Activated naive CD8-positive, alpha-beta T cell treated with anti-CD3 and anti-CD28 coated beads, Interleukin-2, amount 10 ng/mL, durations not matched to agents 7 days and 5 days (primary cell): ENCODE data around the gene DNAH2. TPM values are rescaled to one million over a fixed set of nuclear protein-coding genes. Genes with fewer than 3 reads are reported as not detected.

Experiments used
- ATAC-seq: fragments of 150-1000 bp; cut with Tn5 transposase; one replicate; pipeline ENCODE4 v1.10.0; 2021; ENCODE audit warnings: low read depth, moderate library complexity
- POLR2A ChIA-PET: fragments of 350-600 bp; sonication (Branson Sonifier 250); formaldehyde crosslinking; loops from one replicate; lab custom pipeline; 2021; ENCODE audit warnings: antibody characterized with exemption; lab: Charles Lee
- DNase-seq: peaks from one replicate; pipeline ENCODE4 v3.0.0; 2021
- H3K27ac Mint-ChIP-seq: one replicate; pipeline ENCODE4 v1.8.0; 2022; ENCODE audit warnings: mild to moderate bottlenecking, mixed read lengths
- H3K27me3 Mint-ChIP-seq: one replicate; pipeline ENCODE4 v1.8.0; 2022; ENCODE audit warnings: mild to moderate bottlenecking, moderate library complexity, mixed read lengths
- H3K36me3 Mint-ChIP-seq: one replicate; pipeline ENCODE4 v1.8.0; 2021; ENCODE audit warnings: mild to moderate bottlenecking, mixed read lengths
- H3K4me1 Mint-ChIP-seq: one replicate; pipeline ENCODE4 v1.8.0; 2021; ENCODE audit warnings: mixed read lengths
- H3K4me3 Mint-ChIP-seq: one replicate; pipeline ENCODE4 v1.8.0; 2022; ENCODE audit warnings: mild to moderate bottlenecking, moderate library complexity, mixed read lengths
- H3K9me3 Mint-ChIP-seq: one replicate; pipeline ENCODE4 v1.8.0; 2021; ENCODE audit warnings: mixed read lengths
- total RNA-seq, 2 experiments: library from RNA; stranded (reverse); gene quantifications; one replicate each; pipeline ENCODE4 v1.2.3, GENCODE V29; 2021

The DNAH2 gene
- total RNA-seq, 2 experiments from 2014 or later, result not detected

- peak; percentile 89 for ATAC-seq
- POLR2A ChIA-PET, result interaction anchor here (1.2 to 3.8 kb wide), 2 partner anchors 31 to 103 kb away, joined by 4 to 28 read pairs; partner anchors contain the start of genes FXR2, TP53 and WRAP53
- peaks cover 69% of the 10 kb centered on the region for H3K27me3 Mint-ChIP-seq
- peak overlapping the region; percentile 92 for H3K4me3 Mint-ChIP-seq
- DNase-seq, result peak; percentile 78
- peak overlapping the region; percentile 74 for H3K27ac Mint-ChIP-seq
- H3K36me3 Mint-ChIP-seq, result no peaks in the 10 kb centered on the region
- peaks cover 33% of the 10 kb centered on the region for H3K4me1 Mint-ChIP-seq
- H3K9me3 Mint-ChIP-seq, result no peaks in the 10 kb centered on the region
These were observed 309 bp downstream of the DNAH2 start for GRCh38 chr17:7717756-7718350.

DNA sequence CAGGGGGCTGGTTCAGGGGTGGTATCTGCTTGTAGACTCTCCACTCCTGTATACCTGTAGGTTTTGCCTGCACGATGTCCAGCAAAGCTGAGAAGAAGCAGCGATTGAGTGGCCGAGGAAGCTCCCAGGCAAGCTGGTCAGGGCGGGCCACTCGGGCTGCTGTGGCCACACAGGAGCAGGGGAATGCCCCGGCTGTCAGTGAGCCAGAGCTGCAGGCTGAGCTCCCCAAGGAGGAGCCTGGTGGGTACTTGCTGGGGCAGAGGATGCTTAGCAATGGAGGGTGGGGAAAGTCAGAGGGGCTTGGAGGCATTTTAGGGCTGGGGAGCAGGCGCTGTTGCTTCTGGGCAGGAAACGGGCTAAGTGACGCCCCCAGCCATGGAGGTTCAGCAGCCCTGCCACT is 2.1 kb downstream of the DNAH2 start:
- POLR2A ChIA-PET, result interaction anchor here (0.6 to 0.9 kb wide), 2 partner anchors 63 to 95 kb away, joined by 3 to 7 read pairs; no protein-coding TSS in a partner anchor
- peaks cover 69% of the 10 kb centered on the region for H3K27me3 Mint-ChIP-seq
- no peak overlapping the region for H3K27ac Mint-ChIP-seq
- no peak overlapping the region for H3K4me3 Mint-ChIP-seq
- DNase-seq, result no peak
- H3K9me3 Mint-ChIP-seq, result no peaks in the 10 kb centered on the region
- H3K4me1 Mint-ChIP-seq, result peaks cover 28% of the 10 kb centered on the region
- ATAC-seq, result no peak
- no peaks in the 10 kb centered on the region for H3K36me3 Mint-ChIP-seq

- POLR2A ChIA-PET, result no interaction called here
- Mint-ChIP-seq H3K4me1 (peaks cover 28% of the 10 kb centered on the region), H3K9me3 (no peaks in the 10 kb centered on the region), H3K27me3 (peaks cover 67% of the 10 kb centered on the region), H3K36me3 (no peaks in the 10 kb centered on the region), H3K27ac (peak overlapping the region; percentile 15), H3K4me3 (no peak overlapping the region)
- DNase-seq (no peak), ATAC-seq (no peak)
These were observed 2.6 kb downstream of the DNAH2 start for GRCh38 chr17:7720125-7720524.

DNA sequence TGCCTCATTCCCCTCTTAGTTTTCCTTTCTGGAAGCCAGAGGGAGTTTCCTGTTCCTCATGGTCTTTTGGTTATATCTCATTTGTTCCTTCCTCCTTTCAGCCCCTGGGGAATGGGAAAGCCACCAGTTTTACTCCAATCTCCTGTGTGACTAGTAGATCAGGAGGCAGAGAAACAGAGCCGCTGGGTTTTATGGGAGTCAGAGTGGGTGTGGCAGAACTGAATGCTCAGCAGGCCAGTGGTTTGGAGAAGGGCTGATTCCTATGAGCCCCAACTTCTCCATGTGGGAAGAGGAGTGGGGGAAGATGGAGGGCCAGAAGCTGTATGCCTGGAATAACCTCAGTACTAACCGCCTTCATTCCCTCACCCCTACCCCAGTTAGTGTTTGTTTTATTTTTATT is 4.1 kb downstream of the DNAH2 start:
- peaks cover 54% of the 10 kb centered on the region for H3K27me3 Mint-ChIP-seq
- no peak overlapping the region for H3K4me3 Mint-ChIP-seq
- H3K4me1 Mint-ChIP-seq, result peaks cover 24% of the 10 kb centered on the region
- no peaks in the 10 kb centered on the region for H3K9me3 Mint-ChIP-seq
- POLR2A ChIA-PET, result no interaction called here
- H3K36me3 Mint-ChIP-seq, result no peaks in the 10 kb centered on the region
- ATAC-seq, result no peak
- no peak for DNase-seq
- no peak overlapping the region for H3K27ac Mint-ChIP-seq

DNA sequence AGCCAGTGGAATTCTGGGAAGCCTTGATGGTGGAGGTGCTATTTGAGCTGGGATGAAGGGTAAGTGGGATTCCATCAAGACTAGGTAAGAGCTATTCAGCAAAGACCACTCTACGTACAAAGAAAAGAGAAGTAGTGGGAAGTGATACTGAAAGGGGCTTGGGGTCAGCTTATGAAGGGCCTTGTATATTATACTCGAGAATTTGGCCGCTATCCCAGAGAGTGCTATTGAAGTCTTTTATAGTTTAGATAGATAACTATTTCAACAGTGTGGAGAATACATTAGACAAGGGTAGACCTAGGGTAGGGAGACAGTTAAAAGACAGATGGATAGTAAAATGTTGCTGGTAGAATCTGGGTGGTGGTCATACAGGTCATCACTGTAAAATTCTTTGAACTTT is 10.3 kb downstream of the DNAH2 start:
- ATAC-seq (no peak), DNase-seq (no peak)
- H3K27me3 Mint-ChIP-seq, result peaks cover 28% of the 10 kb centered on the region
- H3K4me3 Mint-ChIP-seq, result no peak overlapping the region
- POLR2A ChIA-PET, result interaction anchor here (0.6 to 0.7 kb wide), 2 partner anchors 17 to 445 kb away, joined by 4 read pairs; no protein-coding TSS in a partner anchor
- H3K9me3 Mint-ChIP-seq, result no peaks in the 10 kb centered on the region
- H3K36me3 Mint-ChIP-seq, result no peaks in the 10 kb centered on the region
- no peak overlapping the region for H3K27ac Mint-ChIP-seq
- no peaks in the 10 kb centered on the region for H3K4me1 Mint-ChIP-seq

DNA sequence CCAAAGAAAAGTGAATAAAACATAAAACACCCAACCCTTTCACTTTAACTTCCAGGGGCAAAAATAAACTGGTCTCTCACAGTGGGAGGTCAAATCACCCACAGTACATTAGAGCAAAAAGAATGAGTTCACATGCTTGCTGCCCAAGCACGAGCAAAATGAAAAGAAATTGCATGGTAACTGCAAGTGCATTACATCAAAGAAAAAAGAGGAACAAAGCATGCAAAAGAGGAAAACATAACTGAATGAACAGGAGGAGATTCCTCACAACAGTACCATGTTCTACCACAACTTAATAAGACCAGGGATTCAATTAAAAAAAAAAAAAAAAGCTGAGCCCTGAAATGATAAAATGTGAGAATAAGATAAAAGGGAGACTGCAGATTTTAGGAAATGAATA is 12.3 kb downstream of the DNAH2 start:
- H3K9me3 Mint-ChIP-seq, result no peaks in the 10 kb centered on the region
- H3K36me3 Mint-ChIP-seq, result no peaks in the 10 kb centered on the region
- peaks cover 17% of the 10 kb centered on the region for H3K27me3 Mint-ChIP-seq
- POLR2A ChIA-PET, result interaction anchor here (0.6 kb wide), 1 partner anchor 66 kb away, joined by 3 read pairs; no protein-coding TSS in a partner anchor
- no peak overlapping the region for H3K4me3 Mint-ChIP-seq
- DNase-seq, result no peak
- ATAC-seq, result no peak
- peak overlapping the region; percentile 2 for H3K27ac Mint-ChIP-seq
- no peaks in the 10 kb centered on the region for H3K4me1 Mint-ChIP-seq

GRCh38 chr17:7732981-7733539 is 15.5 kb downstream of the DNAH2 start:
- Mint-ChIP-seq H3K36me3 (no peaks in the 10 kb centered on the region), H3K27ac (no peak overlapping the region), H3K27me3 (peaks cover 19% of the 10 kb centered on the region), H3K4me1 (no peaks in the 10 kb centered on the region), H3K4me3 (no peak overlapping the region), H3K9me3 (no peaks in the 10 kb centered on the region)
- no peak for DNase-seq
- POLR2A ChIA-PET, result no interaction called here
- ATAC-seq, result no peak

- H3K4me1 Mint-ChIP-seq, result no peaks in the 10 kb centered on the region
These were observed 20.1 kb downstream of the DNAH2 start for GRCh38 chr17:7737601-7738000.

GRCh38 chr17:7739746-7740145 is 22.2 kb downstream of the DNAH2 start:
- H3K27ac Mint-ChIP-seq, result no peak overlapping the region
- DNase-seq, result no peak
- H3K4me3 Mint-ChIP-seq, result no peak overlapping the region
- ATAC-seq, result no peak
- H3K4me1 Mint-ChIP-seq, result no peaks in the 10 kb centered on the region
- POLR2A ChIA-PET, result no interaction called here
- no peaks in the 10 kb centered on the region for H3K36me3 Mint-ChIP-seq
- peaks cover 19% of the 10 kb centered on the region for H3K27me3 Mint-ChIP-seq
- no peaks in the 10 kb centered on the region for H3K9me3 Mint-ChIP-seq

More at GRCh38 chr17:7737601-7738000, 20.1 kb downstream of the DNAH2 start:
- Mint-ChIP-seq H3K36me3 (no peaks in the 10 kb centered on the region), H3K27me3 (peaks cover 20% of the 10 kb centered on the region), H3K4me3 (no peak overlapping the region), H3K9me3 (no peaks in the 10 kb centered on the region), H3K27ac (no peak overlapping the region)
- no peak for DNase-seq
- ATAC-seq, result no peak
- POLR2A ChIA-PET, result no interaction called here

- H3K4me3 Mint-ChIP-seq, result no peak overlapping the region
- POLR2A ChIA-PET, result no interaction called here
- no peak for ATAC-seq
- peaks cover 19% of the 10 kb centered on the region for H3K27me3 Mint-ChIP-seq
- no peaks in the 10 kb centered on the region for H3K36me3 Mint-ChIP-seq
- no peak overlapping the region for H3K27ac Mint-ChIP-seq
- no peak for DNase-seq
- H3K9me3 Mint-ChIP-seq, result no peaks in the 10 kb centered on the region
- H3K4me1 Mint-ChIP-seq, result no peaks in the 10 kb centered on the region
These were observed 23.0 kb downstream of the DNAH2 start for GRCh38 chr17:7740481-7741001.

GRCh38 chr17:7742729-7743128 is 25.2 kb downstream of the DNAH2 start:
- DNase-seq, result no peak
- Mint-ChIP-seq H3K27ac (no peak overlapping the region), H3K36me3 (no peaks in the 10 kb centered on the region), H3K27me3 (peaks cover 26% of the 10 kb centered on the region), H3K9me3 (no peaks in the 10 kb centered on the region), H3K4me1 (no peaks in the 10 kb centered on the region), H3K4me3 (no peak overlapping the region)
- POLR2A ChIA-PET, result interaction anchor here (1.1 kb wide), 1 partner anchor 55 kb away, joined by 3 read pairs; the partner anchor contains the start of genes TP53 and WRAP53
- ATAC-seq, result no peak

- ATAC-seq, result no peak
- POLR2A ChIA-PET, result interaction anchor here (0.6 to 1.4 kb wide), 2 partner anchors 46 to 113 kb away, joined by 3 to 5 read pairs; partner anchors contain the start of gene NAA38
- Mint-ChIP-seq H3K9me3 (no peaks in the 10 kb centered on the region), H3K27ac (no peak overlapping the region), H3K4me1 (no peaks in the 10 kb centered on the region), H3K27me3 (peaks cover 21% of the 10 kb centered on the region), H3K36me3 (no peaks in the 10 kb centered on the region), H3K4me3 (no peak overlapping the region)
- no peak for DNase-seq
These were observed 26.9 kb downstream of the DNAH2 start for GRCh38 chr17:7744416-7744815.

- peaks cover 18% of the 10 kb centered on the region for H3K27me3 Mint-ChIP-seq
- no peak for ATAC-seq
- no peaks in the 10 kb centered on the region for H3K4me1 Mint-ChIP-seq
- H3K36me3 Mint-ChIP-seq, result no peaks in the 10 kb centered on the region
- POLR2A ChIA-PET, result interaction anchor here (0.6 kb wide), 1 partner anchor 18 kb away, joined by 4 read pairs; no protein-coding TSS in a partner anchor
- no peaks in the 10 kb centered on the region for H3K9me3 Mint-ChIP-seq
- no peak overlapping the region for H3K4me3 Mint-ChIP-seq
- DNase-seq, result no peak
- no peak overlapping the region for H3K27ac Mint-ChIP-seq
These were observed 28.4 kb downstream of the DNAH2 start for GRCh38 chr17:7745748-7746470.
